H1 (cell line): Measurements from ENCODE around the gene BLOC1S3.

ENCODE experiments used
- BRCA1 ChIP-seq: IDR thresholded peaks from 2 replicates; pipeline ENCODE4 v1.6.1; 2012; ENCODE audit warnings: low read depth, low read length, improper control_type of control experiment
- CBX5 ChIP-seq: fragments of 300-800, 300-1000 bp; sonication (generic); IDR thresholded peaks from 2 replicates; pipeline ENCODE4 v1.7.1; 2016; ENCODE audit warnings: antibody characterized with exemption, low read length, low read depth
- EP300 ChIP-seq, 2 experiments: IDR thresholded peaks; 1 replicate in 1 of 2; 2 replicates in 1 of 2; pipeline ENCODE4 v1.6.1; 2011 to 2012; ENCODE audit warnings: low read depth in 2 of 2, low read length in 2 of 2, mild to moderate bottlenecking in 2 of 2, borderline replicate concordance in 1 of 2, inconsistent platforms in 1 of 2, moderate library complexity in 1 of 2
- EZH2 ChIP-seq: fragments of 200-600 bp; sonication (generic); IDR thresholded peaks from 2 replicates; pipeline ENCODE4 v1.7.1; 2012; ENCODE audit warnings: low read depth, mild to moderate bottlenecking, moderate library complexity, low read length, inconsistent platforms; ENCODE audit not compliant: severe bottlenecking
- GABPA ChIP-seq: IDR thresholded peaks from 2 replicates; pipeline ENCODE4 v1.6.1; 2011; ENCODE audit warnings: mild to moderate bottlenecking, low read length, moderate library complexity, borderline replicate concordance; ENCODE audit not compliant: insufficient read depth
- MAFK ChIP-seq: IDR thresholded peaks from 2 replicates; pipeline ENCODE4 v1.6.1; 2012; ENCODE audit warnings: low read depth, mild to moderate bottlenecking, improper control_type of control experiment, low read length
- NRF1 ChIP-seq: IDR thresholded peaks from 2 replicates; pipeline ENCODE4 v1.6.1; 2011; ENCODE audit warnings: mild to moderate bottlenecking, low read depth, low read length, improper control_type of control experiment
- POLR2A ChIP-seq, 2 experiments: IDR thresholded peaks; 1 replicate in 1 of 2; 2 replicates in 1 of 2; pipeline ENCODE4 v1.6.1; 2011; ENCODE audit warnings: low read depth in 2 of 2, low read length in 2 of 2, mild to moderate bottlenecking in 2 of 2; ENCODE audit errors: control extremely low read depth in 1 of 2
- POLR2AphosphoS5 ChIP-seq: IDR thresholded peaks from 2 replicates; pipeline ENCODE4 v1.6.1; 2011; ENCODE audit warnings: low read depth, low read length
- RAD21 ChIP-seq, 2 experiments: IDR thresholded peaks in 1 of 2; conservative IDR thresholded peaks in 1 of 2; 2 replicates each; pipeline ENCODE4 v1.6.1; 2011; ENCODE audit warnings: low read depth in 2 of 2, low read length in 2 of 2, improper control_type of control experiment in 1 of 2, inconsistent platforms in 1 of 2, mild to moderate bottlenecking in 1 of 2, moderate library complexity in 1 of 2
- RFX5 ChIP-seq: IDR thresholded peaks from 2 replicates; pipeline ENCODE4 v1.6.1; 2011; ENCODE audit warnings: low read depth, low read length, improper control_type of control experiment, borderline replicate concordance
- SUZ12 ChIP-seq: fragments of 200-600 bp; sonication (generic); IDR thresholded peaks from 2 replicates; pipeline ENCODE4 v1.6.1; 2012; ENCODE audit warnings: mild to moderate bottlenecking, inconsistent platforms, low read length, moderate library complexity, mixed read lengths
- USF2 ChIP-seq: IDR thresholded peaks from 2 replicates; pipeline ENCODE4 v1.6.1; 2011; ENCODE audit warnings: low read length, improper control_type of control experiment
- TF ChIP-seq, protein P1 (sequence below), 3 experiments: IDR thresholded peaks; 1 replicate in 2 of 3; 2 replicates in 1 of 3; pipeline versions ENCODE4 v1.5.1 to v1.6.1; 2011; ENCODE audit warnings: low read length in 3 of 3, mild to moderate bottlenecking in 3 of 3, inconsistent platforms in 2 of 3, low read depth in 1 of 3, moderate library complexity in 1 of 3; ENCODE audit not compliant: insufficient read depth in 1 of 3; ENCODE audit errors: control extremely low read depth in 1 of 3

GRCh38 chr19:45150751-45151281 is 27.8 kb upstream of the BLOC1S3 start:
- TF ChIP-seq RFX5 (no peak), BRCA1 (no peak), SUZ12 (no peak), POLR2AphosphoS5 (no peak), POLR2A (IDR thresholded peaks at IDR 0.05; ENCODE audit: control extremely low read depth in 1 of 2, low read depth in 2 of 2, low read length in 2 of 2) (no peak), GABPA (no peak), NRF1 (no peak), EZH2 (no peak), RAD21 (IDR thresholded peaks at IDR 0.05 in 1 of 2, conservative IDR thresholded peaks at IDR 0.05 in 1 of 2; ENCODE audit: low read depth in 2 of 2, low read length in 2 of 2) (no peak), EP300 (IDR thresholded peaks at IDR 0.05; ENCODE audit: borderline replicate concordance in 1 of 2, low read depth in 2 of 2, low read length in 2 of 2) (no peak), USF2 (no peak), CBX5 (no peak), MAFK (no peak)
- TF ChIP-seq, protein P1, sequence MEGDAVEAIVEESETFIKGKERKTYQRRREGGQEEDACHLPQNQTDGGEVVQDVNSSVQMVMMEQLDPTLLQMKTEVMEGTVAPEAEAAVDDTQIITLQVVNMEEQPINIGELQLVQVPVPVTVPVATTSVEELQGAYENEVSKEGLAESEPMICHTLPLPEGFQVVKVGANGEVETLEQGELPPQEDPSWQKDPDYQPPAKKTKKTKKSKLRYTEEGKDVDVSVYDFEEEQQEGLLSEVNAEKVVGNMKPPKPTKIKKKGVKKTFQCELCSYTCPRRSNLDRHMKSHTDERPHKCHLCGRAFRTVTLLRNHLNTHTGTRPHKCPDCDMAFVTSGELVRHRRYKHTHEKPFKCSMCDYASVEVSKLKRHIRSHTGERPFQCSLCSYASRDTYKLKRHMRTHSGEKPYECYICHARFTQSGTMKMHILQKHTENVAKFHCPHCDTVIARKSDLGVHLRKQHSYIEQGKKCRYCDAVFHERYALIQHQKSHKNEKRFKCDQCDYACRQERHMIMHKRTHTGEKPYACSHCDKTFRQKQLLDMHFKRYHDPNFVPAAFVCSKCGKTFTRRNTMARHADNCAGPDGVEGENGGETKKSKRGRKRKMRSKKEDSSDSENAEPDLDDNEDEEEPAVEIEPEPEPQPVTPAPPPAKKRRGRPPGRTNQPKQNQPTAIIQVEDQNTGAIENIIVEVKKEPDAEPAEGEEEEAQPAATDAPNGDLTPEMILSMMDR (IDR thresholded peaks at IDR 0.05; ENCODE audit: control extremely low read depth in 1 of 3, insufficient read depth in 1 of 3, low read depth in 1 of 3, low read length in 3 of 3), result no peak
